GM21786 (cell line): ENCODE results near the gene ACY1.

Experiments used
- ATAC-seq: cut with Tn5 transposase; IDR thresholded peaks from one replicate; pipeline ENCODE4 v1.9.1; 2021; ENCODE audit not compliant: unreplicated experiment

Gene ACY1

GRCh38 chr3:51982838-51983577, at the start of gene ACY1:
ACY1 (plus strand) TSS chr3:51983535; CDS start chr3:51984065, 530 bp downstream.
- peak; percentile 73 for ATAC-seq

GRCh38 chr3:51934139-51934850, 49.0 kb upstream of the ACY1 start:
- ATAC-seq, result no peak

GRCh38 chr3:51934991-51935885, 48.1 kb upstream of the ACY1 start:
- no peak for ATAC-seq

- ATAC-seq, result no peak
Measured at GRCh38 chr3:51935886-51936755, 47.2 kb upstream of the ACY1 start.

- ATAC-seq, result no peak
Measured at GRCh38 chr3:51937014-51937413, 46.3 kb upstream of the ACY1 start.

- ATAC-seq, result no peak
Measured at GRCh38 chr3:51937611-51938450, 45.5 kb upstream of the ACY1 start.

GRCh38 chr3:51938780-51939425, 44.4 kb upstream of the ACY1 start:
- ATAC-seq, result no peak

- ATAC-seq, result no peak
Measured at GRCh38 chr3:51940648-51941462, 42.5 kb upstream of the ACY1 start.

GRCh38 chr3:51941463-51941797, 41.9 kb upstream of the ACY1 start:
- ATAC-seq, result no peak

- ATAC-seq, result peak; percentile 91
Measured at GRCh38 chr3:51941798-51942602, 41.3 kb upstream of the ACY1 start, which contains the start of the genes PARP3 and RRP9. PARP3 (plus strand) TSS chr3:51942363; CDS start chr3:51943356, 993 bp downstream. RRP9 (minus strand) TSS chr3:51941904; CDS start chr3:51941867, 37 bp downstream.

- ATAC-seq, result peak; percentile 27
Measured at GRCh38 chr3:51942603-51943450, 40.5 kb upstream of the ACY1 start.

GRCh38 chr3:51943451-51944391, 39.6 kb upstream of the ACY1 start:
- ATAC-seq, result no peak

GRCh38 chr3:51944451-51945021, 38.8 kb upstream of the ACY1 start:
- ATAC-seq, result no peak

- ATAC-seq, result no peak
Measured at GRCh38 chr3:51945031-51945840, 38.1 kb upstream of the ACY1 start.
